Measurements from ENCODE around the gene KCTD17.

KCTD17 gene

DNA sequence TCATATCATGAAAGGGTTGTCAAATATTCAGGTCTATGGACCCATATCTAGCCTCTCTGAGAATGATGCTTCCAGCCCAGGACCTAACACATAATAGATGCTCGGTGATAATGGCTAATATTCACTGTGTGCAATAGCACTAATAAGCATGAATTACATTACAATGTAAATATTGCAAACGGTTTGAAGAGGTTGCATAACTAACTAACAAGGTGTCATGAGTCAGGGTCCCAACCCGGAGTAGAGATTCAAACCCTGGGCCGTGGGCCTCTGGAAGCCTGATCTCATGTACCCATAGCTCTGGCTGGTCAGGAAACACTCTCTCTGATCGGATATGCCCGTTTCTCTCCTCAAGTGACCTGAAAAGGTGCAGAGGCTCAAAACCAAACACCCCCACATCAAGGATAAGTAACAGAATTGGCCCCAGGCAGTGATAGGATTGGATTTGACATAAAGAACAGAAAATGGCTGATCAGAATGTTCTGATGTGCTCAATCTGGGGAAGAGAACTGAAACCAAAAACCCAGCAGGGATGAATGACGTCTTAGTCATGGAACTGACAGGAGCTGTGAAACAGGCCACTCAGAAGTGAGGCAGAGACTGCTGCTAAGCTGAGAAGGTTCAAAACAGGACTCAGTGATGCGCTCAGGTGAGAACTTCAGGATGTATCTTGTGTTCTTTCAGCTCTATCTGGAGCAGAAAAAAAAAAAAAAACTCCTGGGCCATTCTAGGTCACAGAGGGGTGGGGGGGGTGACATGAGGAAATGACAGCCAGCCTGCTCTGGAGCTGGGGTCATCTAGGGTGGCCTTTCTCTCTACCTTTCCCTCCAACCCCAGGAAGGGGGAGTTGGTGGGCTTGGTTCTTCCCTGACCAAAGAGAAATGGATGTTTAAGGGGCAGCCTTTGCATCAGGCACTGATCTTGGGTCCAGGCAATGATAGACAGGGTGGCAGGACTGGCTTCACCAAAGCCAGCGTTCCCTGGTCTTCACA lies 6.6 kb upstream of the KCTD17 start:
- DNase-seq = no peak

DNA sequence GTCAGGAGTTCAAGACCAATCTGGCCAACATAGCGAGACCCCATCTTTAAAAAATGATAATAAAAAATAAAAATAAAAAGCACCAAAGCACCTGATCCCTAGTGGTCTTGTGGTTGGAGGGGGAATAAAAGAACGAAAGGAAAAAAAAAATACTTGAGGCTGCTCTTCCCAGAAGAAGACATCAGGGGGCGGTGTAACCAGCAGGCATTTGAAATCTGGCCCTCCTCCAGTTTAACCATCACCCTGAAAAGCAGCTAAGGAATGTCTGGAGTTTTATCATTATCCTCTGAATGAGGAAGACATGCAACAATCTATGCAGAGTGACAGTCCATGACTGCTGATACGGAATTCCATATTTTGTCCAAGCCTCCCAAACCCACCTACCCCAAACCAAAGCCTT lies 5.6 kb upstream of the KCTD17 start:
- DNase-seq = no peak

DNA sequence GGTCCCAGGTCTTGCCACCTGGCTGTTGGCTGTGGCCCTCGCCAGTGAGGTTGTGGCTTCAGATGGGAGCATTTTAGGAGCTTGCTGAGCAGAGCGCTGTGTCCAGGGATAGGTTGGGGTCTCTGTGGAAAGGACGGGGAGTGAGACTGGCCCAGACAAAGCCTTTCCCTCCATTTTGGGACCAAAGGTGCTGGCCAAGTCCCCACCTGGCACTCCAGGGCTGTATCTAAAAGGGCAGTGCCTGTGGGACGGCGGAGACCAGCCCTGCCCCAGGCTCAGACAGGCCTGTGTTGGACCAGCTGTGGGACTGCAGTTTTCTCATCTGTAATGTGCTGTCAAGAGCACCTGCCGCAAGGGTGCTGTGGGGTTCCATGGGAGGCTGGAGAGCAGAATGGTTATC lies 5.0 kb upstream of the KCTD17 start:
- no peak for DNase-seq

- DNase-seq = peak; percentile 95
These were observed 4.5 kb upstream of the KCTD17 start for GRCh38 chr22:37047006-37047405.

DNA sequence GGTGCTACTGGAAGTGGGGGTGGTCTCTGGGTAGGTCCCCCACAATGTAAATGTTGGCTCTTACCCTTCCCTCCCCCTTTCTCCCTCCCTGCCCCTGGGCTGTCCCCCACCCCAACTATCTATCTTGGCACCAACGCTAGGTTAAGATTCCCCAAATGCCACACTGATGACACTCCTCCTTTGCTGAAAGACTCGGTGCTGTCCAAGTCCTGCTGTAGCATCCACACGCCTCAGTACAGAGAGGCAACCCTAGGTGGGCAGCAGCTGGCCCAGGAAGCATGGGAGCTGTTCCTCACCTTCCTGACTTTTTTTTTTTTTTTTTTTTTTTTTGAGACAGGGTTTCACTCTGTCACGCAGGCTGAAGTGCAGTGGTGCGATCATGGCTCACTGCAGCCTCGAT lies 3.4 kb upstream of the KCTD17 start:
- no peak for DNase-seq

DNA sequence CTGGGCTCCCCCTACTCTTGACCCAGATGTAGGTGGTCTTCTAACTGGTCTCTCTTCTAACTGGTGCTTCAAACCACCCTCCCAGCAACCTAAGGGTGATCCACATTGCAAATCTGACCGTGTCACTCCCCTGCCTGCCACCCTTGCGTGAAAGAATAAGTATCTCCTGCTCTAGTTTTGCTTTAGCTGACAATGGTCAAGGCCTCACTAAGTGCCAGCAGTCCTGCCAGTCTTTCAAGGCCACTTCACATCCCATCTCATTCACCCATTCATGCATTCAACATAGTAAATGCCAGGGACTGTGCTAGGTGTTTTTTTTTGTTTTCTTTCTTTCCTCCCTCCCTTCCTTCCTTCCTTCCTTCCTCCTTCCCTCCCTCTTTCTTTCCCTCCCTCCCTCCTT lies 2.3 kb upstream of the KCTD17 start:
- DNase-seq = no peak

DNA sequence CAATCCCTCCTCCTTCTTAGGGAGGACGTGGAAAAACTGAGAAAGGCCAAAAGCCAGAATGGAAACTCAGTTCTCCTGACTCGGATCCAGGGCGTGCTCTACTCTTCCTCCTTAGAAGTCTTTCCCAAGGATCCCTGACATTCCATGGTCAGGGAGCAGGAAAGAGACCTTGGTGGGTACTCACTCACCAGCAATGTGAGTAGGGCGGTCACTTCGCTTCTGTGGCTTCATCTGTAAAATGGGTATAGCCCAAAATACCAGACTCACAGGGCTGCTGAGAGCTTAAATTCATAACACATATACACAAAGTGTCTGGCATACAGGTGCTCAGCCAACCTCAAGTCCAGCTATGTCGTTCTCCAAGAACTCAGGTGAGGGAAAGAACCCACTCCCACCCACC lies 629 bp upstream of the KCTD17 start:
- DNase-seq = no peak

DNA sequence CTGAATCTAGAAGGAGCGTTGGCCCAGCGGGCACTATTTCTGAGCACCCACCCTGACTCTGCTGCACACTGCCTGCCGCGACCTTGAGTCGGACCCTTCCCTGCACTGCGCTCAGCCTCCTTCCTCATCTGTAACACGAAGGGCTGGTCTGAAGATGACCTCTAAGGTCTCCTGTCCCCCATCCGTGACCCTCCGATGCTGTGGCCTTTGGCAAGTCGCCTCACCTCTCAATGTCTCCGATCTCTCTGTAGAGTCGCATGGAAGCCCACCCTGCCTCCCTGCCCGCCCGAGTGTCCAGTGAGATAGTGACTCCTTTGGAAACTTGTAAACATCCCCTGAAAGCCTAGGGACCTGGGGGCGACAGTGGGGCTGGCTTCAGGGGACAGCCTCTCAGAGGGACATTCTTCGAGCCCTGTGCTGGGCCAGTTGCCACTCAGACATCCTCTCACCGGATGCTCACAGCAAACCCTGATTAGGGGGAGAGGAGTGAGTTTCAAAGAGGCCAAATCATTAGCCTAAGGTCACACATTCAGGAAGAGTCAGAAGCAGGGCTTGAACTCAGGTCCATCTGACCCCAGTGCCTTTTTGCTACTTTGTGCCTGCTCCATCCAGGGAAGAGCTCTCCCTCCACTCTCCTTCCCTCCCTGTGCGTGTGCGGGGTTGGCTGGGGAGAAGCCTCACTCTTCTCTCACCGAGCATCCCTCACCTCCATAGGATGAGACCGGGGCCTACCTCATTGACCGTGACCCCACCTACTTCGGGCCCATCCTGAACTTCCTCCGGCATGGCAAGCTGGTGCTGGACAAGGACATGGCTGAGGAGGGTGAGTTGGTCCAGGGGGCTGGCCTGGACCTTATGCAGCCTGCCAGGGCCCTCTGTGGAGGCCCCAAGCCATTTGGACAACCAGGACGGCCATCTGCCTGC lies 1.1 kb downstream of the KCTD17 start:
- DNase-seq = no peak

- no peak for DNase-seq
These were observed 1.9 kb downstream of the KCTD17 start for GRCh38 chr22:37053310-37054055.

DNA sequence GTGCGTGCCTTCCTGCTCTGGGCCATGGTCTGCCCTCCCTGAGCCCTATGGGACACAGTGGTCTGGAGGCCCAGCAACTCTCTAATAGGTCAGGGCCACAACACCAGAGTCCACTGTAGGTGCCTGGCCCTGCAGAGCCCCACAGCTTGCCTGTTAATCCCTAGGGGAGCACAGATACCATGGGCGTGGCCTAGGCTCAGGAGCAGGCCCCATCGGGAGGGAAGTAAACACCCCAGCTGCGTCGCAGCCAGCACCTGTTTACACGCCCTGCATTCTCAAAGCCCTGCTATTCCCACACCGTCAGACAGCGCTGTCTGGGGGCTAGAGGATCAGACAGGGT lies 2.5 kb downstream of the KCTD17 start:
- DNase-seq = peak; percentile 83

DNA sequence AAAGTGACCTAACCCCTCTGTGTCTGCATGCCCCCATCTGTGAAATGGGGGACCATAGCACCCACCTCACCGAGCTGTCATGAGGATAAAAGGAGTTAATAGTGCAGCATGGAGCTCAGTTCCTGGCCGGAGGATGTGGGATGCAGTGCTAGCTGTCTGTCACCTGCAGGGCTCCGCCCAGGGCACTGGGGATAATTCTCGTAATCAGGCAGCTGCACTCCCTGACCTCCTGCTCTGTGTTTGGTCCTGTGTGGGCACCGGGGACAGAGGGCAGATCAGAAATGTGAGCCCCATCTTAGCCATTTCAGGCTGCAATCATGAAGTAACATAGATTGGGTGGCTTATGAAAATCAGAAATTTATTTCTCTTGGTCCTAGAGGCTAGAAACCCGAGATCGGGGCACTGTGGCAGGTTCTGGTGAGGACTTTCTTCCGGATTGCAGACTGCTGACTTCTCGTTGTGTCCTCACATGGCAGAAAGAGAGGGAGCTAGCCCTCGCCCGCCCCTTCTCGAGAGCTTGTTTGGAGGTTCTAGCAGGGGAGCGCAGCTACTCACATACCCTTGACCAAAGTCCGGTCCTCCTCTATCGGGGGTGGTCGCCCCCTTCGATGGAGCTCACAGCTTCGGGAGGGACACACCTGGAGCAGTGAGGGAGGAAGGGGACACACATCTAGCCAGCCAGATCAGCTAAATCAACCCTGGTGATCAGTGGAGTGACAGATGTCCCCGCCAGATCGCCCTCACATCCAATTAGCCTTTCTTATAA lies 3.2 kb downstream of the KCTD17 start:
- DNase-seq = no peak

DNA sequence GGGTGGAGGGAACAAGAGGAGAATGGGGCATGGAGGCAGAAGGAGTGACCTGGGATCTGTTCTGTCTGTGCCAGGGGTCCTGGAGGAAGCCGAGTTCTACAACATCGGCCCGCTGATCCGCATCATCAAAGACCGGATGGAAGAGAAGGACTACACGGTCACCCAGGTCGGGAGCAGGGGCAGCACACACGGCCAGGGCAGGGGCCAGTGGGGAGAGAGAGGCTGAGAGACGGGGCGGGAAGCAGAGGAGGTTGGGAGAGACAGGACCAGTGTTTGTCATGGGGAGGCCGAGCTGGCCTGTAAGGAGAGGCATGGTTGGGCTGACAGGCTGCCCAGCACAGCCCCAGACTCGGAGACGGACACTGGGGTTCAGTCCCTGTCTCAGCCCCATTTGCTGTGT lies 4.7 kb downstream of the KCTD17 start:
- no peak for DNase-seq

DNA sequence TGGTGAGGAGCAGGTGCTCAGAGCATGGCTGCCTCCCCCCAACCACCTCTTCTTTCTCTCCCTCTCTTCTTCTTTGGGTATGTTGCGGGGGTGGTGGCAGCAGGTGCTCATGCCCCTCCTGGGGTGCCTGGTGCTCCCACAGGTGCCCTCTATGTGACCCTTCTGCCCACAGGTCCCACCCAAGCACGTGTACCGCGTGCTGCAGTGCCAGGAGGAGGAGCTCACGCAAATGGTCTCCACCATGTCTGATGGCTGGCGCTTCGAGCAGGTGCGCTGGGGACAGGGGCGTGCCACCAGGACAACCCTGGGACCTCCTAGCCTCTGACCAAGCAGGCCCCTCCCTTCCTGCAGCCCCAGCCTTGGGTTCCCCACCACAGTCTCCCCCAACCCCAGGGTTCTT lies 5.7 kb downstream of the KCTD17 start:
- DNase-seq = no peak

DNA sequence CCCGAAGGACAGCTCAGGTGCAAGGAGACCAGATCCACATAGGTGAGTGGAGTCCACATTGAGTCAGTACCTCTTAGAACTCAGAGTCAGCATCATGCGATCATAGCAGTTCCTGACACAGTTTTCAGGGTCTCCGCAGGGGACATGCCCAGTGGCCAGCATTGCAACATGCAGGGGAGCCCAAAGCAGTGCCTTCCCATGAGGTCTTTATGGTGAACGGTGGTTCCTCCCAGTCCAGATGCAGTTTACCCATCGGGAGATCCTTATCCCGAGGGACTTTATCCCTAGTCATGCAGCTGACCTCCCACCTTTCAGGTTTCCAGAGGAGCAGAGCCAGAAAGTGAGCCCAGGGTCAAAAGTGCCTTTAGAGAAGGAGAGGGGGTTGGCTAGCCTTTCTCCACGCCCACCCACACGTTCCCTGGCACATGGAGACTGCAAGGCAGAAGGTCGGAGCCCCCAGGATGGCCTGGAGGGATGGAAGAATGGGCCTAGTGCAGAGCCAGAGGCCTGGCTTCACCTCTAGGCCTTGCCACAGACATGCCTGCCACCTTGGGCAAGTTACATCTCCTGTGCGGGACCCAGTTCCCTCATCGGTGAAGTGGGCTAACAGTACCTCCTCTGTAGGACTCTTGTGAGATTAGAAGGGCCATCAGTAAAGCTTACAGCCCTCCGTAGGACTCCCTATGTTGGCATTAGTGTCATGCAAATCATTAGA lies 6.4 kb downstream of the KCTD17 start:
- DNase-seq = no peak

DNA sequence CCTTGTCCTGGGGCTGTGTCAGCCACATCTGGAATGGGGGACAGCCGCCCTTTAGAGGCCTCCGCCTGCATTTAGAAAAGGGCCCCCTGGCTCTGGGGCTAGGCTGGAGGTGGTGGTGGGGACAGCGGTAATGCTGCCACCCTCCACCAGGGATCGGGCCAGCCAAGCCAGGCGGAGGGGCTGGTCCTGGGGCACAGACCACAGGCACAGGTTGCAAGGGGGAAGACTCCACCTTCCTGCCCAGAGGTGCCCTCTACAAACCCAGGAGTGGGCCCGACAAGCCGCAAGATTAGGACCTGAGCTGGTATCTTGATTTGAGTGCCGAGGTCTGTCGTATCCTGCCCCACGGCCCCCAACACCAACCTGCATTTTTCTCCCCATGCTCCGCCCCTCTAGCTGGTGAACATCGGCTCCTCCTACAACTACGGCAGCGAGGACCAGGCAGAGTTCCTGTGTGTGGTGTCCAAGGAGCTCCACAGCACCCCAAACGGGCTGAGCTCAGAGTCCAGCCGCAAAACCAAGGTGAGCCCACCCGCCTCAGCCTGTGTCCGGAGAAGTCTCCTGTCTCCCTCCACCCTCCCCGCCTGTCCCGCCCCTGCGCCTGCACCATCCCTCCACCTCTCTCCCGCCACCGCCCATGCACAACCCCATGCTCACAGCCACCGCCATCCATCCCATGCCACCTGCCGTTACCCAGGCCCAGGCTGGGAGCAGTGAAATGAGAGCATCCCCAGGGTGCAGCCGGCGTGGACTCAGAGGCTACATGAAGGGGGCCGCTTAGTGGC lies 7.6 kb downstream of the KCTD17 start:
- no peak for DNase-seq

- no peak for DNase-seq
These were observed 8.4 kb downstream of the KCTD17 start for GRCh38 chr22:37059876-37060449.

GRCh38 chr22:37060801-37061610 lies 9.5 kb downstream of the KCTD17 start:
- DNase-seq = peak; percentile 84

- no peak for DNase-seq
These were observed 10.3 kb downstream of the KCTD17 start for GRCh38 chr22:37061611-37062375.

GRCh38 chr22:37062376-37062675 lies 10.8 kb downstream of the KCTD17 start:
- DNase-seq = no peak

Measured in NCI-H2171 (cell line).